Retinal pigment epithelial cell (primary cell): ENCODE data around the gene TTC16.
"Not testable (repeated sequence)": the region's sequence is repeated elsewhere in the genome, so short reads cannot be mapped to it uniquely, and the experiment has no call there.

ENCODE experiments used
- DNase-seq: peaks from one replicate; pipeline ENCODE4 v3.0.0-alpha.2; 2010; ENCODE audit warnings: low read depth
- H3K4me3 ChIP-seq: 2 replicates; pipeline ENCODE4 v1.5.1; 2011; ENCODE audit warnings: mild to moderate bottlenecking, low read length, control low read depth, moderate library complexity
- TF ChIP-seq, protein P1 (sequence below): conservative IDR thresholded peaks from 2 replicates; pipeline ENCODE4 v1.5.1; 2011; ENCODE audit warnings: low read depth, low read length, control low read depth, inconsistent platforms

TTC16 gene

GRCh38 chr9:127753622-127754021 lies 37.7 kb downstream of the TTC16 start:
- no peak for DNase-seq
- no peak overlapping the region for H3K4me3 ChIP-seq
- TF ChIP-seq, protein P1, sequence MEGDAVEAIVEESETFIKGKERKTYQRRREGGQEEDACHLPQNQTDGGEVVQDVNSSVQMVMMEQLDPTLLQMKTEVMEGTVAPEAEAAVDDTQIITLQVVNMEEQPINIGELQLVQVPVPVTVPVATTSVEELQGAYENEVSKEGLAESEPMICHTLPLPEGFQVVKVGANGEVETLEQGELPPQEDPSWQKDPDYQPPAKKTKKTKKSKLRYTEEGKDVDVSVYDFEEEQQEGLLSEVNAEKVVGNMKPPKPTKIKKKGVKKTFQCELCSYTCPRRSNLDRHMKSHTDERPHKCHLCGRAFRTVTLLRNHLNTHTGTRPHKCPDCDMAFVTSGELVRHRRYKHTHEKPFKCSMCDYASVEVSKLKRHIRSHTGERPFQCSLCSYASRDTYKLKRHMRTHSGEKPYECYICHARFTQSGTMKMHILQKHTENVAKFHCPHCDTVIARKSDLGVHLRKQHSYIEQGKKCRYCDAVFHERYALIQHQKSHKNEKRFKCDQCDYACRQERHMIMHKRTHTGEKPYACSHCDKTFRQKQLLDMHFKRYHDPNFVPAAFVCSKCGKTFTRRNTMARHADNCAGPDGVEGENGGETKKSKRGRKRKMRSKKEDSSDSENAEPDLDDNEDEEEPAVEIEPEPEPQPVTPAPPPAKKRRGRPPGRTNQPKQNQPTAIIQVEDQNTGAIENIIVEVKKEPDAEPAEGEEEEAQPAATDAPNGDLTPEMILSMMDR, result no peak

GRCh38 chr9:127754099-127755060 lies 38.5 kb downstream of the TTC16 start:
- TF ChIP-seq, protein P1, result no peak
- no peak overlapping the region for H3K4me3 ChIP-seq
- DNase-seq, result no peak

DNA sequence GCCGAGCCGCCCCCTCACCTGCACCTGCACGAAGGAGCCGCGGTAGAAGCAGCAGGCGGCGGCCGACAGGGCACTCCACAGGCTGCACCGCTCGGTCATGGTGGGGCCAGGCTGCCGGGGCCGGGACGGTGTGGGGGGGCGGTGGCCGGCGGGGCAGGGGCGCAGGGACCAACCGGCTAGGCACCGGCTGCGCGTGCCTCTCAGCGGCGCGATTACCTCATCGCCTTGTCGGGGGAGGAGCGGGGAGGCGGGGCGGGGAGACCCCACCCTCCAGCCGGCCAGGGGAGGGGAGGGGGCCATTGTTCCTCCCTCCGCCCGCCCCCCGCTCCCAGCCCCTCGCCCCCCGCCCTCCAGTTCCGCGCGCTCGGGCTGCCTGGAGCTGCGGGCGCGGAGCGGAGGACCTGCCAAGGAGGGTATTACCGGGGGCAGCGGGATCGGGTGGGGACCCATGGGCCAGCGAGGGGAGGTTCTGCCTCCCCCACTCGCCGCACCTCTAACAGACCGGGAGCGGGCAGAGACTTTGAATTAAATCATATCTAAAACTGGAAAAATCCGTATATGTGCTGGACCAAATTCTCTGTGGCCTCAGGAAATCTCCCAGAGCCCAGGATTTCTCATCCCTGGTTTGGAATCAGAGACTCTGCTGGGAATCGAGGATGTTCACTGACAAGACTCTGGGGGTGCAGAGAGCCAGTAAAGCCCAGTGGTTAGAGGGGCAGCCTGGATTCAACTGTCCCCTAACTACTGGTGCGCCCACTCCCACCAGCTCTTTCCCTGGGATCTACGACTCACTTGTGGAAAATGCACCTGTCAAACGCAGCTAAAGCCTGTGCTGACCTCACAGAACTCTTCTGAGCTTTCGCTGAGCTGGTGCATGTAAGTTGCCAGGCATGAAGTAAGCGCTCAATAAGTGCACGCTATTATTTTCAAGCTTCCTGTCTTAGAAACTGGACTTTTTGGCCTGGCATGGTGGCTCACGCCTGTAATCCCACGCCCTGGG lies 39.5 kb downstream of the TTC16 start:
- TF ChIP-seq, protein P1, result no peak
- no peak overlapping the region for H3K4me3 ChIP-seq
- DNase-seq, result no peak

DNA sequence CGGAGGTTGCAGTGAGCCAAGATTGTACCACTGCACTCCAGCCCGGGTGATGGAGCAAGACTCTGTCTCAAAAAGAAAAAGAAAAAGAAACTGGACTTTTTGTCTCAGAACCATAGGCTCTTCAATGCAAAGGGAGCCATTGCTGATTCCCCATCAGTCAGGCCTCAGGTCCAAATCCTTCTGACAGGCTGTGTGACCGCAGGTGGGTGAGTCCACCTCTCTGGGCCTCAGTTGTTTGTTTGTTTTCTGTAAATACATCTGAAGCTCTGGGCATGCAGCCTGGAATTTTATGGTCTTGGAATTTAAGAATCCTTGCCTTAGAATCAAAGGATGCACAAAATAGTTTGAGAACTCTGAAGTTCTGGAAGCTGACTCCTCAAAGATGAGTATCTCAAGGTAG lies 40.4 kb downstream of the TTC16 start:
- no peak for DNase-seq
- H3K4me3 ChIP-seq, result no peak overlapping the region
- TF ChIP-seq, protein P1, result no peak

DNA sequence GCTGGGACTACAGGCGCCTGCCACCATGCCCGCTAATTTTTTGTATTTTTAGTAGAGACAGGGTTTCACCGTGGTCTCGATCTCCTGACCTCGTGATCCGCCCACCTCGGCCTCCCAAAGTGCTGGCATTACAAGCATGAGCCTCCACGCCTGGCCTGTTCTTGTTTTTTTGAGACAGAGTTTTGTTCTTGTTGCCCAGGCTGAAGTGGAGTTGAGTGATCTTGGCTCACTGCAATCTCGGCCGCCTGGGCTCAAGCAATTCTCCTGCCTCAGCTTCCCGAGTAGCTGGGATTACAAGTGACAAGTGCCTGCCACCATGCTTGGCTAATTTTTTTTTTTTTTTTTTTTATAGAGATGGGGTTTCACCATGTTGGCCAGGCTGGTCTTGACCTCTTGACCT lies 40.9 kb downstream of the TTC16 start:
- H3K4me3 ChIP-seq, DNase-seq: not testable (repeated sequence)

DNA sequence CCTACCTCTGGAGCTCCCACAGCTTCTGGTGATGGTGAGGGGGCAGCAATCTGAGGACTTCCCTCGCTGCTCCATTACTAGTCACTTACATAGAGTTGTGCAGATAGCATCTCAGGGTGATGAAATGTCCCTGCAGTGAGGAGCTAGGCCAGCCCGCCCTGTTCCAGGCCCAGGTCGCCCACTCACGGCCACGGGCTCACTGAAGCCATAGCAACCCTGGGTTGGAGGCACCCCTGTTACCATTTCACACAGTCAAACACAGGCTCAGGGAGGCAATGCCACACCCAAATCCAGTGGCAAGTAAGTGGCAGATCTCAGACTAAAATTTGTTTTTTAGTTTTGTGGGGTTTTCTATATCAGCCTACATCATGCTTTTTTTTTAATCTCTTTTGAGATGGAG lies 43.0 kb downstream of the TTC16 start:
- DNase-seq, result no peak
- TF ChIP-seq, protein P1, result no peak

DNA sequence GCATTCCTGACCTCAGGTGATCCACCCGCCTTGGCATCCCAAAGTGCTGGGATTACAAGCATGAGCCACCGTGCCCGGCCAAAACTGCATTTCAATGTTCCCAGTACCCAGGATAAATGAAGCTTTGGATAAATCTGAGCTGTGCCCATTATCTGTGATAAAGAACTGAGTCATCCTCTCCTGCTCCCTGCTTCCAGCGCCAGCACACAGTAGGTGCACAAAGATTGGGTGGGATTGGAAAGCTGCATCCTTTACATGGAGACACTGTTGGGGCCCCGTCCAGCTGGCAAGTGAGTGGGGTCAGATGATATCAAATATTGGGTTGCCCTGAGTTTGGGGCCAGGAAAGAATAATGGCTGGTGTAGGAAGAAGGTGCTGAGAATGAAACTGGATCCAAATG lies 45.2 kb downstream of the TTC16 start:
- DNase-seq, result no peak
- H3K4me3 ChIP-seq, result no peak overlapping the region
- TF ChIP-seq, protein P1, result no peak

More for the DNA sequence above, 43.0 kb downstream of the TTC16 start:
- no peak overlapping the region for H3K4me3 ChIP-seq
